HepG2 (cell line): ENCODE data around the gene ENDOD1. TPM values are rescaled to one million over a fixed set of nuclear protein-coding genes. Genes with fewer than 3 reads are reported as not detected.

Source experiments
- ATAC-seq: fragments of 200-7000 bp; cut with Tn5 transposase; 3 replicates; pipeline ENCODE4 v1.9.1; 2020; ENCODE audit warnings: mild to moderate bottlenecking, moderate library complexity
- BruUV-seq: library from RNA; stranded (reverse); fragments of 400-500 nt; replicated peaks from 2 replicates; lab custom pipeline; 2021; lab: Mats Ljungman, UMichigan
- CTCF ChIA-PET: fragments of 300-600 bp; formaldehyde crosslinking; extraction: SDS; loops from one replicate; lab custom pipeline; 2021; ENCODE audit warnings: low total read pairs, inconsistent platforms, low intra/inter-chr PET ratio; lab: Yijun Ruan, JAX
- POLR2A ChIA-PET: fragments of 350-600 bp; sonication (Branson Sonifier 250); formaldehyde crosslinking; loops from one replicate; lab custom pipeline; 2020; ENCODE audit warnings: antibody characterized with exemption, inconsistent platforms; lab: Yijun Ruan, JAX
- DNase-seq: peaks from one replicate; pipeline ENCODE4 v3.0.0-alpha.2; 2015; ENCODE audit warnings: low spot score
- FAIRE-seq: peaks from 3 replicates; lab custom pipeline; 2011; peaks lifted over from hg19 to GRCh38; lab: Jason Lieb, UNC
- H2AFZ ChIP-seq: one replicate; pipeline ENCODE4 v1.6.1; 2011; ENCODE audit warnings: low read length, inconsistent platforms
- H3K27ac ChIP-seq: fragments of 300-600 bp; 3 replicates; pipeline ENCODE4 v1.8.0; 2011; ENCODE audit warnings: mixed run types, mild to moderate bottlenecking, mixed read lengths, low read length, inconsistent platforms; ENCODE audit not compliant: insufficient read depth; ENCODE audit errors: extremely low read length
- H3K27me3 ChIP-seq, 2 experiments: fragments of 200-600 bp in 1 of 2; 2 replicates in 1 of 2; 3 replicates in 1 of 2; pipeline versions ENCODE4 v1.6.0 to v1.8.0; 2011; ENCODE audit warnings: low read length in 2 of 2, mild to moderate bottlenecking in 2 of 2, moderate library complexity in 2 of 2, inconsistent platforms in 1 of 2; ENCODE audit not compliant: insufficient read depth in 2 of 2, control insufficient read depth in 1 of 2
- H3K36me3 ChIP-seq, 2 experiments: fragments of 200-600 bp in 1 of 2; replicated peaks in 1 of 2; 2 replicates in 1 of 2; 3 replicates in 1 of 2; pipeline versions ENCODE4 v1.5.1 to v1.8.0; 2011; ENCODE audit warnings: low read length in 2 of 2, inconsistent platforms in 1 of 2; ENCODE audit not compliant: insufficient read depth in 2 of 2, control insufficient read depth in 1 of 2
- H3K4me1 ChIP-seq: 2 replicates; pipeline ENCODE4 v1.5.1; 2012; ENCODE audit warnings: low read length, inconsistent platforms; ENCODE audit not compliant: insufficient read depth
- H3K4me2 ChIP-seq: 2 replicates; pipeline ENCODE4 v1.6.0; 2011; ENCODE audit warnings: low read depth, low read length, inconsistent platforms
- H3K4me3 ChIP-seq, 3 experiments: fragments of 200-600 bp in 1 of 3; sonication (generic), shearing (Covaris generic) in 1 of 3; replicated peaks in 1 of 3; 2 replicates each; pipeline ENCODE4 v1.5.1; 2011 to 2016; ENCODE audit warnings: low read length in 3 of 3, inconsistent platforms in 2 of 3, low read depth in 2 of 3, mild to moderate bottlenecking in 2 of 3, control low read depth in 1 of 3, mixed read lengths in 1 of 3; ENCODE audit not compliant: insufficient read depth in 1 of 3
- H3K79me2 ChIP-seq: one replicate; pipeline ENCODE4 v1.6.1; 2011; ENCODE audit warnings: low read length, inconsistent platforms; ENCODE audit not compliant: insufficient read depth
- H3K9ac ChIP-seq: 2 replicates; pipeline ENCODE4 v1.6.0; 2011; ENCODE audit warnings: mild to moderate bottlenecking, low read depth, low read length, inconsistent platforms; ENCODE audit not compliant: insufficient read depth
- H3K9me3 ChIP-seq: 2 replicates; pipeline ENCODE4 v1.5.1; 2012; ENCODE audit warnings: mild to moderate bottlenecking, low read length
- H4K20me1 ChIP-seq: 2 replicates; pipeline ENCODE4 v1.6.0; 2011; ENCODE audit warnings: inconsistent platforms, mild to moderate bottlenecking, low read length, moderate library complexity; ENCODE audit not compliant: insufficient read depth
- JUNB ChIP-seq: sonication (generic); formaldehyde crosslinking; IDR thresholded peaks from 2 replicates; pipeline ENCODE4 v1.8.0; 2022; ENCODE audit warnings: missing genetic modification reagents, mild to moderate bottlenecking, borderline replicate concordance
- NFIB ChIP-seq: sonication (generic); formaldehyde crosslinking; IDR thresholded peaks from 2 replicates; pipeline ENCODE4 v1.9.0; 2021; ENCODE audit warnings: missing genetic modification reagents, mild to moderate bottlenecking, borderline replicate concordance
- NFRKB ChIP-seq: fragments of 450-650 bp; IDR thresholded peaks from 2 replicates; pipeline ENCODE4 v1.6.1; 2017
- SPEN ChIP-seq: sonication (generic); formaldehyde crosslinking; IDR thresholded peaks from 2 replicates; pipeline ENCODE4 v1.5.1; 2020; ENCODE audit warnings: low read depth, mild to moderate bottlenecking, missing genetic modification reagents
- SSRP1 ChIP-seq: IDR thresholded peaks from 2 replicates; pipeline ENCODE4 v1.6.1; 2016; ENCODE audit warnings: control low read depth
- TRIM24 ChIP-seq: sonication (generic); formaldehyde crosslinking; IDR thresholded peaks from 2 replicates; pipeline ENCODE4 v1.8.0; 2022; ENCODE audit warnings: mild to moderate bottlenecking, missing genetic modification reagents
- ZNF484 ChIP-seq: sonication (generic); formaldehyde crosslinking; IDR thresholded peaks from 2 replicates; pipeline ENCODE4 v1.5.1; 2020; ENCODE audit warnings: mild to moderate bottlenecking, low read depth, missing genetic modification reagents, borderline replicate concordance
- ZNF552 ChIP-seq: sonication (generic); formaldehyde crosslinking; IDR thresholded peaks from 2 replicates; pipeline ENCODE4 v1.9.0; 2022; ENCODE audit warnings: missing genetic modification reagents, mild to moderate bottlenecking, borderline replicate concordance
- ZNF629 ChIP-seq: sonication (generic); formaldehyde crosslinking; conservative IDR thresholded peaks from 2 replicates; pipeline ENCODE4 v1.5.0; 2020; ENCODE audit warnings: missing genetic modification reagents
- ZSCAN25 ChIP-seq: sonication (generic); formaldehyde crosslinking; IDR thresholded peaks from 2 replicates; pipeline ENCODE4 v1.8.0; 2022; ENCODE audit warnings: mild to moderate bottlenecking, missing genetic modification reagents
- WGBS: methylation state at CpG from one replicate; pipeline ENCODE4 v1.1.6; 2017; ENCODE audit warnings: low lambda C conversion rate; 5-methylcytosine and 5-hydroxymethylcytosine counted together
- in situ Hi-C: cut with HindIII; loops from 2 replicates; pipeline ENCODE4 v1.10.0; 2017; ENCODE audit warnings: low pct_unique_long_range_greater_than_20kb; ENCODE audit not compliant: extremely low pct_ligation_motif_present
- intact Hi-C: fragments of 100-400 bp; cut with micrococcal nuclease; formaldehyde crosslinking; loops from one replicate; pipeline ENCODE4 v1.10.0; 2022; ENCODE audit not compliant: unreplicated experiment
- polyA plus RNA-seq, 8 experiments: library from polyadenylated mRNA; depleted of rRNA in 3 of 8; stranded (reverse) in 7 of 8; unstranded in 1 of 8; fragments of >200 nt; fragmentation: Illumina TruSeq in 4 of 8; extraction: Trizol in 4 of 8; gene quantifications; 2 replicates each; pipeline versions ENCODE4 v1.2.1 to v1.2.3, GENCODE V29; 2011 to 2016; ENCODE audit warnings: low read depth in 4 of 8, missing spikeins in 1 of 8, mixed read lengths in 1 of 8; ENCODE audit not compliant: insufficient read depth in 1 of 8
- total RNA-seq, 5 experiments: library from RNA; depleted of rRNA; stranded (reverse); fragments of >200 nt; fragmentation: Illumina TruSeq; extraction: Trizol; gene quantifications; 2 replicates each; pipeline ENCODE4 v1.2.3, GENCODE V29; 2016; ENCODE audit warnings: low read depth in 1 of 5
- TF ChIP-seq, protein P1 (sequence below): sonication (generic); formaldehyde crosslinking; IDR thresholded peaks from 2 replicates; pipeline ENCODE4 v1.5.1; 2020; ENCODE audit warnings: missing genetic modification reagents, mild to moderate bottlenecking, borderline replicate concordance
- TF ChIP-seq, protein P2 (sequence below): IDR thresholded peaks from 2 replicates; pipeline ENCODE4 v1.6.1; 2016; ENCODE audit warnings: mild to moderate bottlenecking

ENDOD1 gene
- total and polyA plus RNA-seq, 2 of the 13 experiments (the other 11 are each of a cell fraction or from before 2014, with no cell fraction given) = 2.0 to 6.8 TPM

DNA sequence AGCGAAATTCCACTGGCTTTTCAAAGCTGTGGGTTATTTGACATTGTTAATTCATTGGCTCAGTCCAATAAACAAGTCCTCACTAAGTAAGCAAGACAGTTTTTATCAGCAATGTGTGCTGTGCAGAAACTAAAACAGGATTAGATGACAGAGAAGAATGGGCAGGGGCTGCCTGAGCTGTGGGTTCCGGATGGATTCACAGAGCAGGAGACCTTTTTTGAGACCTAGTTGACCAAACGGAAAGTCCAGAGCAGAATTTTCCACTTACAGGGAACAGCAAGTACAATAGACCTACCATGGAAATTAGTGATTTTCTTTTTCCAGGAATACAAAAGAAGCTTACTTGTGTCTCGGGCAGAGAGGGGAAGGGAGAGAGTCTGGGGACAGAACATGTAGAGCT lies 45.6 kb upstream of the ENDOD1 start:
- no peak overlapping the region for H3K4me3 ChIP-seq
- no TSS peak for BruUV-seq
- no peaks in the 10 kb centered on the region for H3K4me1 ChIP-seq
- DNase-seq (no peak), ATAC-seq (no peak), FAIRE-seq (no peak)
- H4K20me1 ChIP-seq = no peaks in the 10 kb centered on the region
- no peak overlapping the region for H3K27ac ChIP-seq
- no peak overlapping the region for H2AFZ ChIP-seq
- H3K36me3 ChIP-seq = no peaks in the 10 kb centered on the region
- H3K4me2 ChIP-seq = no peak overlapping the region
- no peaks in the 10 kb centered on the region for H3K79me2 ChIP-seq
- H3K9me3 ChIP-seq = no peaks in the 10 kb centered on the region
- WGBS = 1% methylated on average over 4 of the region's 4 CpGs
- ChIA-PET POLR2A (no interaction called here), CTCF (no interaction called here)
- intact Hi-C loops = no loop called here
- in situ Hi-C loops = no loop called here
- TF ChIP-seq, protein P1, sequence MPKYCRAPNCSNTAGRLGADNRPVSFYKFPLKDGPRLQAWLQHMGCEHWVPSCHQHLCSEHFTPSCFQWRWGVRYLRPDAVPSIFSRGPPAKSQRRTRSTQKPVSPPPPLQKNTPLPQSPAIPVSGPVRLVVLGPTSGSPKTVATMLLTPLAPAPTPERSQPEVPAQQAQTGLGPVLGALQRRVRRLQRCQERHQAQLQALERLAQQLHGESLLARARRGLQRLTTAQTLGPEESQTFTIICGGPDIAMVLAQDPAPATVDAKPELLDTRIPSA (CRISPR knock-in tag) = no peak
- TF ChIP-seq NFIB (CRISPR knock-in tag) (no peak), ZNF552 (no peak), ZNF629 (CRISPR knock-in tag) (no peak), SSRP1 (CRISPR knock-in tag) (no peak), SPEN (CRISPR knock-in tag) (no peak), TRIM24 (CRISPR knock-in tag) (no peak), JUNB (no peak), ZSCAN25 (CRISPR knock-in tag) (no peak)
- H3K9ac ChIP-seq = no peak overlapping the region
- peaks cover 0 to 4% of the 10 kb centered on the region in 2 experiments; a peak in 1 of 5 replicates for H3K27me3 ChIP-seq

DNA sequence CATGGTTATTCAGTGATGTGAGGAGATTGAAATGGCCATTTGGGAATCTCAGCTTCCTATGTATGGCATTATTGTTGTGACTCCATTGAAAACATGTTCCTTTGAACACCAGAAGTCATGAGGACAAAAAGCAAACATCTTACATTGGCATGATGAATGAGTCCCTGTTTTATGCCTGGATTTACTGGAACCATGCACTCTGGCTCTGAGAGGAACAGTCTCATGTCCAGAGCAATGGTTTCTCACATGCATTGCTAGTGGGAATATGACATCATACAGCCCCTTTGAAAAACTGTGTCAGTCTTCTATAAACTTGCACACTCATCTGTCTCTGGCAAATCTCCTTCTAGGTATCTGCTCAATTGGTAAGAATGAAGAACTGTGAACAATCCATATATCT lies 43.8 kb upstream of the ENDOD1 start:
- no TSS peak for BruUV-seq
- in situ Hi-C loops = no loop called here
- no peak overlapping the region for H2AFZ ChIP-seq
- FAIRE-seq (no peak), DNase-seq (no peak), ATAC-seq (no peak)
- no peak overlapping the region for H3K27ac ChIP-seq
- H3K4me1 ChIP-seq = 0 out of 2 replicates have a peak, but pooled peaks cover under 1% of the 10 kb centered on the region
- peaks cover 0 to 4% of the 10 kb centered on the region in 2 experiments; a peak in 1 of 5 replicates for H3K27me3 ChIP-seq
- H3K4me2 ChIP-seq = no peak overlapping the region
- H4K20me1 ChIP-seq = no peaks in the 10 kb centered on the region
- no peak overlapping the region for H3K9ac ChIP-seq
- POLR2A ChIA-PET = no interaction called here
- intact Hi-C loops = no loop called here
- CTCF ChIA-PET = no interaction called here
- no peaks in the 10 kb centered on the region for H3K9me3 ChIP-seq
- H3K36me3 ChIP-seq = no peaks in the 10 kb centered on the region
- H3K79me2 ChIP-seq = no peaks in the 10 kb centered on the region
- H3K4me3 ChIP-seq = no peak overlapping the region
- TF ChIP-seq, protein P2, sequence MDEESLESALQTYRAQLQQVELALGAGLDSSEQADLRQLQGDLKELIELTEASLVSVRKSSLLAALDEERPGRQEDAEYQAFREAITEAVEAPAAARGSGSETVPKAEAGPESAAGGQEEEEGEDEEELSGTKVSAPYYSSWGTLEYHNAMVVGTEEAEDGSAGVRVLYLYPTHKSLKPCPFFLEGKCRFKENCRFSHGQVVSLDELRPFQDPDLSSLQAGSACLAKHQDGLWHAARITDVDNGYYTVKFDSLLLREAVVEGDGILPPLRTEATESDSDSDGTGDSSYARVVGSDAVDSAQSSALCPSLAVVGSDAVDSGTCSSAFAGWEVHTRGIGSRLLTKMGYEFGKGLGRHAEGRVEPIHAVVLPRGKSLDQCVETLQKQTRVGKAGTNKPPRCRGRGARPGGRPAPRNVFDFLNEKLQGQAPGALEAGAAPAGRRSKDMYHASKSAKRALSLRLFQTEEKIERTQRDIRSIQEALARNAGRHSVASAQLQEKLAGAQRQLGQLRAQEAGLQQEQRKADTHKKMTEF (CRISPR knock-in tag) = no peak
- no peak for TF ChIP-seq NFRKB
- no peak for TF ChIP-seq ZNF484
